Measurements from ENCODE around the gene PRR9.
A peak's percentile ranks its signal among the peaks of the same experiment; 100 is the strongest.
"Not testable (repeated sequence)": the region's sequence is repeated elsewhere in the genome, so short reads cannot be mapped to it uniquely, and the experiment has no call there.

Gene PRR9

GRCh38 chr1:153229076-153229829, 11.9 kb downstream of the PRR9 start:
- not testable (repeated sequence) for DNase-seq (ENCODE audit: low spot score)
- peak; percentile 55 for FAIRE-seq

- FAIRE-seq = no peak
- DNase-seq (ENCODE audit: low spot score) = no peak
Measured at GRCh38 chr1:153231363-153231762, 14.0 kb downstream of the PRR9 start.

- DNase-seq (ENCODE audit: low spot score) = no peak
- no peak for FAIRE-seq
Measured at GRCh38 chr1:153231785-153232184, 14.4 kb downstream of the PRR9 start.

GRCh38 chr1:153232553-153232952, 15.2 kb downstream of the PRR9 start:
- no peak for FAIRE-seq
- DNase-seq (ENCODE audit: low spot score) = no peak

GRCh38 chr1:153233448-153233847, 16.1 kb downstream of the PRR9 start:
- FAIRE-seq = no peak
- no peak for DNase-seq (ENCODE audit: low spot score)

GRCh38 chr1:153238527-153238926, 21.1 kb downstream of the PRR9 start:
- DNase-seq (ENCODE audit: low spot score) = no peak
- peak; percentile 81 for FAIRE-seq

GRCh38 chr1:153242160-153242559, 24.8 kb downstream of the PRR9 start:
- FAIRE-seq (no peak), DNase-seq (ENCODE audit: low spot score) (no peak)

- FAIRE-seq (no peak), DNase-seq (ENCODE audit: low spot score) (no peak)
Measured at GRCh38 chr1:153245466-153245865, 28.1 kb downstream of the PRR9 start.

GRCh38 chr1:153246018-153246417, 28.6 kb downstream of the PRR9 start:
- no peak for FAIRE-seq
- DNase-seq (ENCODE audit: low spot score) = no peak

- DNase-seq (ENCODE audit: low spot score) (no peak), FAIRE-seq (no peak)
Measured at GRCh38 chr1:153246825-153247224, 29.4 kb downstream of the PRR9 start.

GRCh38 chr1:153248176-153248879, 30.9 kb downstream of the PRR9 start:
- DNase-seq (ENCODE audit: low spot score) (no peak), FAIRE-seq (no peak)

- FAIRE-seq = no peak
Measured at GRCh38 chr1:153250166-153250565, 32.8 kb downstream of the PRR9 start.

GRCh38 chr1:153251087-153251486, 33.7 kb downstream of the PRR9 start:
- DNase-seq (ENCODE audit: low spot score) (no peak), FAIRE-seq (no peak)

More at GRCh38 chr1:153250166-153250565, 32.8 kb downstream of the PRR9 start:
- DNase-seq (ENCODE audit: low spot score) = no peak

- FAIRE-seq (no peak), DNase-seq (ENCODE audit: low spot score) (no peak)
Measured at GRCh38 chr1:153251562-153251961, 34.2 kb downstream of the PRR9 start.

- no peak for DNase-seq (ENCODE audit: low spot score)
- FAIRE-seq = no peak
Measured at GRCh38 chr1:153251988-153252387, 34.6 kb downstream of the PRR9 start.

- FAIRE-seq (no peak), DNase-seq (ENCODE audit: low spot score) (no peak)
Measured at GRCh38 chr1:153253076-153253475, 35.7 kb downstream of the PRR9 start.

GRCh38 chr1:153253693-153254092, 36.3 kb downstream of the PRR9 start:
- DNase-seq (ENCODE audit: low spot score) (no peak), FAIRE-seq (no peak)

- DNase-seq (ENCODE audit: low spot score) = no peak
- no peak for FAIRE-seq
Measured at GRCh38 chr1:153259387-153259786, 42.0 kb downstream of the PRR9 start, which contains the start of gene LORICRIN. LORICRIN (plus strand) TSS chr1:153259687; CDS start chr1:153260950, 1,263 bp downstream.

GRCh38 chr1:153260585-153261280, 43.3 kb downstream of the PRR9 start:
- FAIRE-seq (no peak), DNase-seq (ENCODE audit: low spot score) (peak; percentile 18)

- no peak for FAIRE-seq
- peak; percentile 60 for DNase-seq (ENCODE audit: low spot score)
Measured at GRCh38 chr1:153261281-153262069, 44.1 kb downstream of the PRR9 start.

- DNase-seq (ENCODE audit: low spot score) (no peak), FAIRE-seq (no peak)
Measured at GRCh38 chr1:153262070-153262366, 44.6 kb downstream of the PRR9 start.
